Activated T-helper 1 cell treated with Interleukin-2 at 50 U/mL for 16 hours (primary cell): ENCODE data around the gene PIP4K2C.
A peak's percentile ranks its signal among the peaks of the same experiment; 100 is the strongest.
"Not testable (repeated sequence)": the region's sequence is repeated elsewhere in the genome, so short reads cannot be mapped to it uniquely, and the experiment has no call there.

Source experiments
- DNase-seq: peaks from one replicate; pipeline ENCODE4 v3.0.0-alpha.2; 2020; ENCODE audit warnings: low read depth

The PIP4K2C gene

GRCh38 chr12:57560516-57560915, 30.5 kb upstream of the PIP4K2C start:
- DNase-seq: no peak

DNA sequence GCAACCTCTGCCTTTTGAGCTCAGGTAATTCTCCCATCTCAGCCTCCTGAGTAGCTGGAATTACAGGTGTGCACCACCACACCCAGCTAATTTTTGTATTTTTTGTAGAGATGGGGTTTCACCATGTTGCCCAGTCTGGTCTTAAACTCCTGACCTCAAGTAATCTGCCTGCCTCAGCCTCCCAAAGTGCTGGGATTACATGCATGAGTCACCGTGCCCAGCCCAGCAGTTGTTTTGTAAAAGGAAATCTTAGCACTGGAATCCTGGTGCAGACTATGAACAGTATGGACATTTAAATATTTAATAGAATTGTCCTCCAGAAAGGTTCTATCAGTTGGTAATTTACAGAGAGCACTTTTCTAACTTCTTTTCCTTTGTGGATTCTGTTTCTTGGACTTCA, 29.9 kb upstream of the PIP4K2C start:
- DNase-seq: not testable (repeated sequence)

GRCh38 chr12:57563358-57563757, 27.6 kb upstream of the PIP4K2C start:
- DNase-seq: no peak

- no peak for DNase-seq
Measured at GRCh38 chr12:57564178-57564740, 26.7 kb upstream of the PIP4K2C start.

- DNase-seq: no peak
Measured at GRCh38 chr12:57568838-57569237, 22.2 kb upstream of the PIP4K2C start.

DNA sequence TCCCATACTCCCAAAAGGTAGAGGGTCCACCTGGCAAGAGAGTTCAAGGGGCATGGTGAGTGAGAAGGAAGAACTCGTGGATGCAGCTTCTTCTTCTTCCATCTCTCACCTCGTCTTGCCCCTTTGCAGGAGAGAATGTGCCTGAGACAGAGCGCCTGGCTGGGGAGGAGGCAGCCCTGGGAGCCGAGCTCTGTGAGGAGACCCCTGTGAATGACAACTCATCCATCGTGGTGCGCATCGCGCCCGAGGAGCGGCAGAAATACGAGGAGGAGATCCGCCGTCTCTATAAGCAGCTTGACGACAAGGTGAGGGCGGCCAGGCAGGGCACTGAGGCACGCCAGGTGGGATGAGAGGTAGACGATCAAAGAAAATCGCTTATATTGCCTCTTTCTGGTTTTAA, 21.1 kb upstream of the PIP4K2C start:
- no peak for DNase-seq

GRCh38 chr12:57570438-57570837, 20.6 kb upstream of the PIP4K2C start:
- DNase-seq: not testable (repeated sequence)

DNA sequence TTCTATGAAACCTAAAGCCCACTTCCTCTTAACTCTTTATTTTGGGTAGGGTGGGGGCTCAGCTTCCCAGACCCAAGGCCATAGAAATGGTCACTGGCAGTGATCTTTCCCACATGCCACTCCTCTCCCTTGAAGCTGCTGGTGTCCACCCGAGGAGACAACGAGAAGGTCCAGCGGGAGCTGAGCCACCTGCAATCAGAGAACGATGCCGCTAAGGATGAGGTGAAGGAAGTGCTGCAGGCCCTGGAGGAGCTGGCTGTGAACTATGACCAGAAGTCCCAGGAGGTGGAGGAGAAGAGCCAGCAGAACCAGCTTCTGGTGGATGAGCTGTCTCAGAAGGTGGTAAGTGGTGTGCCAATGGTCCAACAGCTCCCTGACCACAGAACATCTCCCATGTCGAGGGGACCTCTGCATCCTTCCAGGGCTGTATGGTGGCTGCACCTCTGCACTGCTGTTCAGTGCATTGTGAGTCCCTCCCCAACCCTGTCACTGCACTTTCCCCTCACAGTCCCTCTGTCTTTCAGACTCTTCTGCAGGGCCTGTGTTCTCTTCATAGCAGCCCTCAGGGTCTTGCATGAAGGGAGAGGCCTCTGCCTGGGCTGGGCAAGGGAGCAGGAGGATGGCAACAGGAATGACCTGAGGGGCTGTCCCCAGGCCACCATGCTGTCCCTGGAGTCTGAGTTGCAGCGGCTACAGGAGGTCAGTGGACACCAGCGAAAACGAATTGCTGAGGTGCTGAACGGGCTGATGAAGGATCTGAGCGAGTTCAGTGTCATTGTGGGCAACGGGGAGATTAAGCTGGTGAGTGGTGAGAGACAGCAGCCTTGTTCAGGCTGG, 18.8 kb upstream of the PIP4K2C start:
- DNase-seq: no peak

- no peak for DNase-seq
Measured at GRCh38 chr12:57574795-57575194, 16.2 kb upstream of the PIP4K2C start.

GRCh38 chr12:57575771-57576612, 15.0 kb upstream of the PIP4K2C start:
- no peak for DNase-seq

DNA sequence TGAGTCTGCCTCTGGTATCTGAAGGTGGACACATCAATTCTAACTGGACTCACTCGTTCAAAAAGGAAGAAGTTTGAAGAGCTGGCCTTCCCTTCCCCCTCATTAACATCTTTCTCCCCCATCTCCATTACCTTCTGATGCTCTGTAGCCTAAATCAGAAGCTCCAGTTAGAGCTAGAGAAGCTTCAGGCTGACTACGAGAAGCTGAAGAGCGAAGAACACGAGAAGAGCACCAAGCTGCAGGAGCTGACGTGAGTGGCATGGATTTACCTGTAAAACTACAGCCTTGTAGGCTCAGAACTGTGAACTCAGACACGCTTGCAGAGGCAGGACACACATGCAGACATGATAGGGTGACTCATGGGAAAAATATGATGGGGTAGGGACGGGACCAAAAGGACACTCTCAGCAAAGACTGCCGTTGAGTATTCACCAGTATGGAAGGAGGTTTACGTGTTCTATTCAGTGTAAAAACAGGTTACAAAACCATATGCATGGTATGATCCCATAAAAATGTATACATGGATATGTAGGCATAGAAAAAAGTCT, 14.3 kb upstream of the PIP4K2C start:
- no peak for DNase-seq

GRCh38 chr12:57577981-57578758, 12.8 kb upstream of the PIP4K2C start:
- no peak for DNase-seq

GRCh38 chr12:57579011-57579410, 12.0 kb upstream of the PIP4K2C start:
- no peak for DNase-seq

GRCh38 chr12:57579677-57580465, 11.1 kb upstream of the PIP4K2C start:
- no peak for DNase-seq

DNA sequence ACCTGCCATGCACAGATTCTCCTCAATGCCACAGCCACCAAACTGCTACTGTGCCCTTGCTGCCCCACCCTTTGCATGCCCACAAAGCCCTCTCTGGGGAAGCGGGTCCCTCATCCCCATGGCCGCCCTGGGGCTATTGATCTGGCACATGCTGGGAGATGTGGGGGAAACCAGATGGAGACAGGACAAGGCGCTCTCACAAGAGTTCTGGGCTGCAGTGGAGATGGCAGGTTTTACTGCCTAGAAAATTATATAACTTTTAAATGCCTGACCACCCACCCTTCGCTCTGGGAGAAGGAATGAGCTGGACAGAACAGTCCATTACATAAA, 10.6 kb upstream of the PIP4K2C start:
- no peak for DNase-seq

GRCh38 chr12:57581802-57582201, 9.2 kb upstream of the PIP4K2C start:
- DNase-seq: no peak

GRCh38 chr12:57582440-57582839, 8.6 kb upstream of the PIP4K2C start:
- DNase-seq: no peak

DNA sequence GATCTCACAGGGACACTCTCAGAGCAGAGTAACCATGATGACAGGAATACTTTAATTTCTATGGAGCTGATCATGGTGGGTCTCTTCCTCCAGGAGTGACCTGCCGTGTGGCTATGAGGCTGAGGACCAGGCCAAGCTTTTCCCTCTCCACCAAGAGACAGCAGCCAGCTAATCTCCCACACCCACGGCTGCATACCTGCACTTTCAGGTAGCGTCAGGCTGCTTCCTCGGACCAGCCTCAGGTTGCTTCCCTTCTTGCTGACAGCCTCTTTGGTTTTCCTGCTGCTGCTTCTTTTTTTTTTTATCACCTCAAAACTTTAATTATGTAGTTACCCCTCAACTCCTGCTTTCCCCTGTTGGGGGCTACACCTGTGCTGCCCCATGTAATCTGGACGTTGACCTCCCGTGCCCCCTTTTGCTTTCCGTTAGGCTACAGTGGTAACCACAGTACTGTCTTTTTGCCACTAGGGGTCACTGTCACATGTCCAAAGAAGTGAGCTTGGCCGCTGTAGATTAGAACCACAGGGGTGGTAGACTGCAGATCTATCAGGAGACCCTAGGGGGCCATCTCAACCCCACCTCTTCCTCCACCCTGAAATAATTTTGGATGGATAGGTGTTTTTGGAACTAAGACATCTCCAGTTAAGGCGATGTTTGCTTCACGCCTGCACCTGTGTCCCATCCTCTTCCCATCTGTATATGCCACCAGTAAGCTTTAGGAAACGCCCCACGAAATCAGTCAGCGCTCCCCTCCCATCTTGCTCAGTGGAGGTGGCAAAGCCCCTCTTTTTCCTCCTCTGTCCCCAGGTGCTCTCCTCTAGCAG, 7.8 kb upstream of the PIP4K2C start:
- DNase-seq: peak; percentile 37

- DNase-seq: no peak
Measured at GRCh38 chr12:57584050-57584449, 6.9 kb upstream of the PIP4K2C start.

- no peak for DNase-seq
Measured at GRCh38 chr12:57584690-57585089, 6.3 kb upstream of the PIP4K2C start.
